GM12878 (cell line): ENCODE measurements around the gene WSCD2. TPM values are rescaled to one million over a fixed set of nuclear protein-coding genes. Genes with fewer than 3 reads are reported as not detected.

Experiments used
- ATAC-seq: fragments of 200-7000 bp; cut with Tn5 transposase; 3 replicates; pipeline ENCODE4 v1.9.1; 2020; ENCODE audit warnings: mild to moderate bottlenecking, moderate library complexity
- BruUV-seq: library from RNA; stranded (reverse); fragments of 400-500 nt; replicated peaks from 2 replicates; lab custom pipeline; 2021; lab: Mats Ljungman, UMichigan
- CTCF ChIA-PET: fragments of 300-600 bp; sonication (Branson Sonifier 250); formaldehyde crosslinking; extraction: SDS; loops from one replicate; lab custom pipeline; 2021; ENCODE audit warnings: inconsistent platforms; lab: Yijun Ruan, JAX
- POLR2A ChIA-PET: fragments of 350-600 bp; formaldehyde crosslinking; extraction: SDS; loops from one replicate; lab custom pipeline; 2021; ENCODE audit warnings: inconsistent platforms; lab: Charles Lee
- RAD21 ChIA-PET: fragments of 300-600 bp; sonication (Branson Sonifier 250); formaldehyde crosslinking; loops from one replicate; lab custom pipeline; 2023; ENCODE audit warnings: antibody characterized with exemption; ENCODE audit not compliant: unreplicated experiment; lab: Charles Lee
- SMC1A ChIA-PET: fragments of 300-600 bp; sonication (Branson Sonifier 250); formaldehyde crosslinking; loops from one replicate; lab custom pipeline; 2023; ENCODE audit not compliant: unreplicated experiment, uncharacterized antibody; lab: Charles Lee
- DNase-seq: peaks from one replicate; pipeline ENCODE4 v3.0.0-alpha.2; 2011; ENCODE audit warnings: low read depth, low spot score
- FAIRE-seq: peaks from 3 replicates; lab custom pipeline; 2011; peaks lifted over from hg19 to GRCh38; lab: Jason Lieb, UNC
- H2AFZ ChIP-seq: 2 replicates; pipeline ENCODE4 v1.6.0; 2011; ENCODE audit warnings: low read depth, low read length, control low read depth; ENCODE audit not compliant: control insufficient read depth
- H3K27ac ChIP-seq: 2 replicates; pipeline ENCODE4 v1.5.1; 2011; ENCODE audit warnings: control low read depth; ENCODE audit not compliant: control insufficient read depth, insufficient read depth
- H3K27me3 ChIP-seq, 2 experiments: replicated peaks in 1 of 2; 2 replicates each; pipeline versions ENCODE4 v1.6.0 to v1.6.1; 2011; ENCODE audit warnings: low read length in 1 of 2; ENCODE audit not compliant: control insufficient read depth in 2 of 2, insufficient read depth in 2 of 2
- H3K36me3 ChIP-seq, 2 experiments: 2 replicates each; pipeline ENCODE4 v1.5.1; 2011; ENCODE audit warnings: low read length in 1 of 2; ENCODE audit not compliant: control insufficient read depth in 2 of 2, insufficient read depth in 2 of 2
- H3K4me1 ChIP-seq: 2 replicates; pipeline ENCODE4 v1.6.1; 2011; ENCODE audit warnings: mild to moderate bottlenecking, low read length, moderate library complexity, mixed read lengths; ENCODE audit not compliant: control insufficient read depth, insufficient read depth
- H3K4me2 ChIP-seq: 2 replicates; pipeline ENCODE4 v1.6.0; 2011; ENCODE audit warnings: control low read depth; ENCODE audit not compliant: control insufficient read depth, insufficient read depth
- H3K4me3 ChIP-seq: fragments of 200-600 bp; sonication (generic); 2 replicates; pipeline ENCODE4 v1.5.1; 2016
- H3K79me2 ChIP-seq: 2 replicates; pipeline ENCODE4 v1.6.0; 2011; ENCODE audit warnings: low read length; ENCODE audit not compliant: control insufficient read depth, insufficient read depth
- H3K9ac ChIP-seq: 2 replicates; pipeline ENCODE4 v1.8.0; 2011; ENCODE audit warnings: low read length, control low read depth, mixed read lengths; ENCODE audit not compliant: control insufficient read depth, insufficient read depth
- H3K9me3 ChIP-seq: replicated peaks from 3 replicates; pipeline ENCODE4 v1.5.1; 2011; ENCODE audit warnings: mild to moderate bottlenecking, low read length; ENCODE audit not compliant: control insufficient read depth, insufficient read depth
- H4K20me1 ChIP-seq: 2 replicates; pipeline ENCODE4 v1.6.0; 2011; ENCODE audit not compliant: control insufficient read depth, insufficient read depth
- IKZF1 ChIP-seq: fragments of 450-650 bp; conservative IDR thresholded peaks from 2 replicates; pipeline ENCODE4 v1.6.1; 2017; ENCODE audit warnings: antibody characterized with exemption, mild to moderate bottlenecking
- IRF4 ChIP-seq: IDR thresholded peaks from 2 replicates; pipeline ENCODE4 v1.6.1; 2011; ENCODE audit warnings: low read depth, low read length
- KAT2A ChIP-seq: conservative IDR thresholded peaks from 2 replicates; pipeline ENCODE4 v1.6.1; 2011; ENCODE audit warnings: low read depth, low read length; ENCODE audit not compliant: control insufficient read depth
- NFIC ChIP-seq: IDR thresholded peaks from 2 replicates; pipeline ENCODE4 v1.6.1; 2012; ENCODE audit warnings: low read depth, mild to moderate bottlenecking, inconsistent platforms, low read length, moderate library complexity
- RB1 ChIP-seq: fragments of 450-650 bp; formaldehyde crosslinking; IDR thresholded peaks from 2 replicates; pipeline ENCODE4 v1.6.1; 2017; ENCODE audit warnings: mild to moderate bottlenecking, borderline replicate concordance
- RBBP5 ChIP-seq: fragments of 200-600 bp; sonication (generic); conservative IDR thresholded peaks from 2 replicates; pipeline ENCODE4 v1.6.1; 2016
- SP1 ChIP-seq: IDR thresholded peaks from one replicate; pipeline ENCODE4 v1.6.1; 2011; ENCODE audit warnings: low read depth, low read length
- SREBF2 ChIP-seq: IDR thresholded peaks from 2 replicates; pipeline ENCODE4 v1.6.1; 2012; ENCODE audit warnings: mild to moderate bottlenecking, low read length
- STAT1 ChIP-seq: fragments of 450-650 bp; conservative IDR thresholded peaks from 2 replicates; pipeline ENCODE4 v1.6.1; 2014; ENCODE audit warnings: antibody characterized with exemption, mild to moderate bottlenecking
- ZBTB40 ChIP-seq: fragments of 450-650 bp; IDR thresholded peaks from 2 replicates; pipeline ENCODE4 v1.6.1; 2016; ENCODE audit warnings: mild to moderate bottlenecking, moderate library complexity, borderline replicate concordance
- ZNF217 ChIP-seq: fragments of 450-650 bp; IDR thresholded peaks from 2 replicates; pipeline ENCODE4 v1.6.1; 2017; ENCODE audit warnings: antibody characterized with exemption, mild to moderate bottlenecking
- WGBS: methylation state at CpG from one replicate; pipeline ENCODE4 v1.1.6; 2016; ENCODE audit warnings: low lambda C conversion rate; ENCODE audit not compliant: insufficient replicate concordance, insufficient coverage; ENCODE audit errors: missing lambda C conversion rate; 5-methylcytosine and 5-hydroxymethylcytosine counted together
- in situ Hi-C: fragments of 300-500 bp; cut with MboI; formaldehyde crosslinking; loops from 9 replicates; pipeline ENCODE4 v1.14.3; 2018; ENCODE audit warnings: mixed read lengths
- intact Hi-C: fragments of 100-400 bp; cut with micrococcal nuclease; formaldehyde crosslinking; loops from one replicate; pipeline ENCODE4 v1.14.2; 2022; ENCODE audit not compliant: unreplicated experiment
- polyA plus RNA-seq, 11 experiments: library from polyadenylated mRNA; depleted of rRNA in 4 of 11; unstranded in 6 of 11; stranded (reverse) in 5 of 11; fragments of >200 nt; fragmentation: Nextera tagmentation in 4 of 11; fragmentation: Illumina TruSeq in 1 of 11; extraction: Ambion mirVana in 4 of 11; extraction: Trizol in 1 of 11; gene quantifications; 1 replicate in 1 of 11; 2 replicates in 10 of 11; pipeline versions ENCODE4 v1.2.1 to v1.2.3, GENCODE V29; 2011 to 2016; ENCODE audit warnings: inconsistent platforms in 2 of 11, missing spikeins in 2 of 11, low read depth in 1 of 11
- total RNA-seq, 4 experiments: library from RNA; depleted of rRNA in 3 of 4; stranded (reverse); fragments of >200 nt in 3 of 4; fragmentation: Illumina TruSeq in 1 of 4; extraction: Trizol in 1 of 4; gene quantifications; 2 replicates each; pipeline versions ENCODE4 v1.2.1 to v1.2.3, GENCODE V29; 2013 to 2021

Gene WSCD2
- total and polyA plus RNA-seq, 10 of the 15 experiments (the other 5 are each of a cell fraction or from before 2014, with no cell fraction given) = 0.41 TPM; not detected in 9

GRCh38 chr12:108140501-108140900 is 11.4 kb downstream of the WSCD2 start:
- POLR2A ChIA-PET = interaction anchor here (0.7 kb wide), 1 partner anchor 9 kb away, joined by 4 read pairs; no protein-coding TSS in a partner anchor
- DNase-seq (no peak), FAIRE-seq (no peak), ATAC-seq (no peak)
- SMC1A ChIA-PET = no interaction called here
- no peaks in the 10 kb centered on the region; the same call in 1 of the 2 replicates for H4K20me1 ChIP-seq
- no peak overlapping the region for H2AFZ ChIP-seq
- in situ Hi-C loops (no loop called here), intact Hi-C loops (no loop called here)
- H3K4me3 ChIP-seq = no peak overlapping the region
- no peaks in the 10 kb centered on the region for H3K79me2 ChIP-seq
- no peaks in the 10 kb centered on the region for H3K4me1 ChIP-seq
- CTCF ChIA-PET = no interaction called here
- H3K36me3 ChIP-seq = no peaks in the 10 kb centered on the region
- H3K27me3 ChIP-seq = peaks cover 0 to 2% of the 10 kb centered on the region in 2 experiments; a peak in 1 of 4 replicates
- no peak overlapping the region for H3K4me2 ChIP-seq
- no peak for TF ChIP-seq ZNF217
- TF ChIP-seq STAT1 = no peak
- TF ChIP-seq ZBTB40 = no peak
- TF ChIP-seq SREBF2 = no peak
- TF ChIP-seq SP1 = no peak
- TF ChIP-seq RB1 = no peak
- no peak for TF ChIP-seq IRF4
- TF ChIP-seq NFIC = no peak
- no peak for TF ChIP-seq IKZF1
- no peak for TF ChIP-seq KAT2A
- no peak for TF ChIP-seq RBBP5
- BruUV-seq = no TSS peak
- WGBS = 14% methylated on average over 5 of the region's 5 CpGs
- H3K27ac ChIP-seq = no peak overlapping the region
- H3K9me3 ChIP-seq = no peaks in the 10 kb centered on the region
- RAD21 ChIA-PET = no interaction called here
- no peak overlapping the region for H3K9ac ChIP-seq
